Spleen (tissue), 11 donors: Measurements from ENCODE around the gene FAM83G. TPM values are rescaled to one million over a fixed set of nuclear protein-coding genes. Genes with fewer than 3 reads are reported as not detected.

ENCODE experiments used
- DNase-seq: peaks from one replicate; pipeline ENCODE4 v3.0.0-alpha.2; 2020
- H3K27ac ChIP-seq, 8 donors: fragments of 200-600 bp; sonication (generic) in 7 of 8; 1 replicate in 4 of 8; 2 replicates in 4 of 8; pipeline versions ENCODE4 v1.5.0 to v1.8.0; 2016 to 2021; ENCODE audit warnings: inconsistent platforms in 4 of 8, mild to moderate bottlenecking in 4 of 8, moderate library complexity in 1 of 8
- H3K27me3 ChIP-seq, 7 donors: fragments of 200-600 bp; sonication (generic) in 6 of 7; replicated peaks in 1 of 7; 1 replicate in 4 of 7; 2 replicates in 3 of 7; pipeline versions ENCODE4 v1.5.0 to v1.8.0; 2016 to 2021; ENCODE audit warnings: inconsistent platforms in 3 of 7, mild to moderate bottlenecking in 1 of 7
- H3K36me3 ChIP-seq, 6 donors: fragments of 200-600 bp; sonication (generic) in 5 of 6; 1 replicate in 4 of 6; 2 replicates in 2 of 6; pipeline versions ENCODE4 v1.5.0 to v1.8.0; 2016 to 2021; ENCODE audit warnings: inconsistent platforms in 2 of 6
- H3K4me1 ChIP-seq, 6 donors: fragments of 200-600 bp; sonication (generic) in 5 of 6; 1 replicate in 3 of 6; 2 replicates in 3 of 6; pipeline versions ENCODE4 v1.5.0 to v1.8.0; 2016 to 2021; ENCODE audit warnings: inconsistent platforms in 3 of 6
- H3K4me3 ChIP-seq, 8 donors: fragments of 200-600 bp; sonication (generic) in 7 of 8; 1 replicate in 4 of 8; 2 replicates in 4 of 8; pipeline versions ENCODE4 v1.5.0 to v1.8.0; 2016 to 2021; ENCODE audit warnings: inconsistent platforms in 4 of 8, mild to moderate bottlenecking in 4 of 8, moderate library complexity in 2 of 8
- H3K9me3 ChIP-seq, 8 donors: fragments of 200-600 bp; sonication (generic) in 7 of 8; 1 replicate in 4 of 8; 2 replicates in 4 of 8; pipeline versions ENCODE4 v1.5.0 to v1.8.0; 2016 to 2021; ENCODE audit warnings: inconsistent platforms in 4 of 8
- POLR2A ChIP-seq, 3 donors: fragments of 450-650 bp; IDR thresholded peaks; one replicate each; pipeline ENCODE4 v1.5.1; 2017; ENCODE audit warnings: antibody characterized with exemption in 3 of 3, mild to moderate bottlenecking in 1 of 3
- POLR2AphosphoS5 ChIP-seq, 3 donors: sonication (generic); formaldehyde crosslinking; IDR thresholded peaks; one replicate each; pipeline ENCODE4 v1.5.1; 2017; ENCODE audit warnings: antibody characterized with exemption in 3 of 3
- WGBS, 5 donors: extraction: QIAGEN DNeasy Blood & Tissue Kit in 3 of 5; methylation state at CpG; one replicate each; pipeline versions ENCODE4 v1.1.5 to v1.1.7; 2013 to 2018; 5-methylcytosine and 5-hydroxymethylcytosine counted together
- intact Hi-C: fragments of 100-400 bp; cut with DNase I; formaldehyde crosslinking; loops from one replicate; pipeline ENCODE4 v1.15.0; 2023; ENCODE audit warnings: low total_unique reads
- polyA plus RNA-seq, 3 donors: library from polyadenylated mRNA; stranded (reverse); fragments of 200-250 nt; gene quantifications; one replicate each; pipeline ENCODE4 v1.2.1, GENCODE V29; 2013
- total RNA-seq, 7 donors: library from RNA; depleted of rRNA in 3 of 7; stranded (reverse); fragments of >200 nt in 3 of 7; fragmentation: NEBNext Ultra II Directional in 4 of 7; extraction: Animal tissue kit (Norgen Biotek cat#: 25700) in 4 of 7; gene quantifications; one replicate each; pipeline versions ENCODE4 v1.1.0 to v1.2.1, GENCODE V29; 2016 to 2021
- TF ChIP-seq, protein P1 (sequence below), 11 experiments: fragments of 200-600 bp in 7 of 11; fragments of 450-650 bp in 4 of 11; sonication (generic) in 4 of 11; IDR thresholded peaks in 8 of 11; conservative IDR thresholded peaks in 3 of 11; 1 replicate in 7 of 11; 2 replicates in 4 of 11; pipeline versions ENCODE4 v1.4.0 to v1.8.0; 2016 to 2021; ENCODE audit warnings: antibody characterized with exemption in 11 of 11, inconsistent platforms in 4 of 11, mild to moderate bottlenecking in 1 of 11
- donor health status: healthy with polysubstance abuse.
- donor health status: DM: no; HTN: no; CAD: no; lungs with moderate emphysema.
- donor health status: DM: no; HTN: no; CAD: no.
- donor health status: Bipolar disorder and iron deficiency.
- donor health status: healthy.
- donor health status: DM: no; HTN: no; CAD: no.
- donor health status: DM: yes; HTN: yes; CAD: no.

FAM83G gene
- total and polyA plus RNA-seq, 10 donors = 1.3 to 5.4 (median 4.6) TPM

GRCh38 chr17:19013226-19013625, 8.7 kb upstream of the FAM83G start:
- no peak overlapping the region for H3K27ac ChIP-seq
- H3K27me3 ChIP-seq = peaks cover 0 to 16% (median 0%) of the 10 kb centered on the region in 7 donors
- H3K4me1 ChIP-seq = no peaks in the 10 kb centered on the region
- no peak overlapping the region for H3K4me3 ChIP-seq
- no peaks in the 10 kb centered on the region for H3K36me3 ChIP-seq
- DNase-seq = peak; percentile 50
- intact Hi-C loops = loop anchor here (10.0 kb wide), 1 partner anchor 68 kb away; no protein-coding TSS in a partner anchor
- 93 to 98% (median 95%) methylated on average over 9 to 12 of the region's 12 CpGs for WGBS, 5 donors
- H3K9me3 ChIP-seq = no peaks in the 10 kb centered on the region
- no peak for TF ChIP-seq POLR2A (IDR thresholded peaks at IDR 0.05)
- TF ChIP-seq, protein P1, sequence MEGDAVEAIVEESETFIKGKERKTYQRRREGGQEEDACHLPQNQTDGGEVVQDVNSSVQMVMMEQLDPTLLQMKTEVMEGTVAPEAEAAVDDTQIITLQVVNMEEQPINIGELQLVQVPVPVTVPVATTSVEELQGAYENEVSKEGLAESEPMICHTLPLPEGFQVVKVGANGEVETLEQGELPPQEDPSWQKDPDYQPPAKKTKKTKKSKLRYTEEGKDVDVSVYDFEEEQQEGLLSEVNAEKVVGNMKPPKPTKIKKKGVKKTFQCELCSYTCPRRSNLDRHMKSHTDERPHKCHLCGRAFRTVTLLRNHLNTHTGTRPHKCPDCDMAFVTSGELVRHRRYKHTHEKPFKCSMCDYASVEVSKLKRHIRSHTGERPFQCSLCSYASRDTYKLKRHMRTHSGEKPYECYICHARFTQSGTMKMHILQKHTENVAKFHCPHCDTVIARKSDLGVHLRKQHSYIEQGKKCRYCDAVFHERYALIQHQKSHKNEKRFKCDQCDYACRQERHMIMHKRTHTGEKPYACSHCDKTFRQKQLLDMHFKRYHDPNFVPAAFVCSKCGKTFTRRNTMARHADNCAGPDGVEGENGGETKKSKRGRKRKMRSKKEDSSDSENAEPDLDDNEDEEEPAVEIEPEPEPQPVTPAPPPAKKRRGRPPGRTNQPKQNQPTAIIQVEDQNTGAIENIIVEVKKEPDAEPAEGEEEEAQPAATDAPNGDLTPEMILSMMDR (IDR thresholded peaks at IDR 0.05 in 8 of 11, conservative IDR thresholded peaks at IDR 0.05 in 3 of 11) = no peak
- TF ChIP-seq POLR2AphosphoS5 (IDR thresholded peaks at IDR 0.05) = no peak

DNA sequence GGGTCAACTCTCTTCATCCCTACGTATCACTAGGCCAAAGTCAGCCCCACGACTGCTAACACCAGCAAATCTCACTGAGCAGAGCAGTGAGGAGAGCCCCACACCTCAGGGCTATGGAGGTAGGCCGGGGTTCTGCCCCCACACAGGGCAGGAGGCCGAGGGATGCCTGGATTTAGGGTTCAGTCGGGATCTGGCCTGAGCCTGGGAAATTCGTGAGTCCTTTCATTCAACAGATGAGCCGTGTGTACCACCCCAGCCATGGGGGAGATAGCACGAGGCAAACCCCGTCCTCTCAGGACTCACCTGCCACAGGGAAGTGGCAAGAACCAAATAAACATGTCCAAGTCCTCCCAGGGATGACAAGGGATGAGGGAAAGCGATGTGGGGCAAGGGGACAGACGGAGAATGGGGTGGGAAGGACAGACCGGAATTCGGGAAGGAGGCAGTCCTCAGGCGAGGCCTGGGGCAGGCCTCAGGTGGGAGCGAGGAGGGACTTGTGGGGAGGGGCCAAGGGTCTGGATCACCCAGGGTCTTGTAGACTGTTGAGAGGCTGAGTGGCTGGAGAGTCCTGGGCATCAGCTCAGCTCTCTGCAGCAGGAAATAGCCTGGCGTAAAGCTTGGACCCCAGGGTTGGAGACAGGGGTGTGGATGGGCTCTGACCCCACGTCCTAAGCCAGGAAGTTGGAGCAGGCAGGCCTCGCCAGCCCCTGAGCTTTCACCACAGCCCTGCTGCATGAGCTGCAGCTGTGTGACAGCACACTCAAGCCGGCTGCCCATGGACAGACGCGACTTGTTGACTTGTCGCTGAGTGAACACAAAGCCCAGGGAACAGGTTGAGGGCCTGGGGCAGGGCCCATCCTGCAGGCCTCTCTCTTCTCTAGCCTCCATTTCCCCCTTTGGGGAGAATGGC, 7.9 kb upstream of the FAM83G start:
- no peak for TF ChIP-seq POLR2AphosphoS5 (IDR thresholded peaks at IDR 0.05)
- TF ChIP-seq, protein P1 (IDR thresholded peaks at IDR 0.05 in 8 of 11, conservative IDR thresholded peaks at IDR 0.05 in 3 of 11) = no peak
- no peak for TF ChIP-seq POLR2A (IDR thresholded peaks at IDR 0.05)
- intact Hi-C loops = loop anchor here (10.0 kb wide), 1 partner anchor 68 kb away; no protein-coding TSS in a partner anchor
- 90 to 95% (median 95%) methylated on average over 16 to 22 of the region's 22 CpGs for WGBS, 5 donors
- Histone ChIP-seq H3K27ac (no peak overlapping the region), H3K9me3 (no peaks in the 10 kb centered on the region), H3K4me3 (no peak overlapping the region), H3K36me3 (no peaks in the 10 kb centered on the region), H3K27me3 (peaks cover 0 to 13% (median 0%) of the 10 kb centered on the region in 7 donors), H3K4me1 (no peaks in the 10 kb centered on the region)
- DNase-seq = peak; percentile 66

DNA sequence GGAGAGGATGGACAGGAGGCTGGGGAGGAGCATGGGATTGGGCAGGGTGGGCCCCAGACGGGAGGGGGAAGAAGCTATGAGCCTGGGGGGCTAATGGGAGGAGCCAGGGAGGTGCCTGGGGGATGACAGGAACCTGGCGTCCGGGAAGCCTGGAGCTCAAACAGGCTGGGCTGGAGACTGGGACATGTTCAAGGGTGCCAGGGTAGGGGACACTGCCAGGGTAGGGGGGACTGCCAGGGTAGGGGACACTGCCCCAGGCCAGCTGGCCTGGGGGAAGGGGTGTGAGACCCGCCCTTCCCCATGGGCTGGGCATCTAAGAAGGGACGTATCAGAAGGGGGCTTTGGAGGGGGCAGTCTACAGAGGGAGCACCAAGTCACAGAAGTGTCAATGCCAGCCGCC, 7.0 kb upstream of the FAM83G start:
- Histone ChIP-seq H3K4me3 (no peak overlapping the region), H3K27me3 (peaks cover 0 to 5% (median 0%) of the 10 kb centered on the region in 7 donors), H3K36me3 (no peaks in the 10 kb centered on the region), H3K4me1 (no peaks in the 10 kb centered on the region), H3K27ac (no peak overlapping the region), H3K9me3 (no peaks in the 10 kb centered on the region)
- TF ChIP-seq POLR2A (IDR thresholded peaks at IDR 0.05) = no peak
- TF ChIP-seq, protein P1 (IDR thresholded peaks at IDR 0.05 in 8 of 11, conservative IDR thresholded peaks at IDR 0.05 in 3 of 11) = no peak
- no peak for TF ChIP-seq POLR2AphosphoS5 (IDR thresholded peaks at IDR 0.05)
- 82 to 89% (median 84%) methylated on average over 5 to 6 of the region's 6 CpGs for WGBS, 5 donors
- intact Hi-C loops = loop anchor here (10.0 kb wide), 1 partner anchor 67 kb away; no protein-coding TSS in a partner anchor
- peak; percentile 33 for DNase-seq
